Activated T-cell treated with anti-CD3 and anti-CD28 coated beads, Interleukin-2, amount 50 U/mL, for 4 hours (primary cell): ENCODE results near the gene CFAP251. TPM values are rescaled to one million over a fixed set of nuclear protein-coding genes. Genes with fewer than 3 reads are reported as not detected.

Source experiments
- ATAC-seq, 2 donors: fragments of 200-7000 bp; cut with Tn5 transposase; one replicate each; pipeline ENCODE4 v1.10.0; 2021
- DNase-seq: peaks from one replicate; pipeline ENCODE4 v3.0.0-alpha.2; 2020
- H3K27me3 Mint-ChIP-seq: one replicate; pipeline ENCODE4 v1.8.0; 2021; ENCODE audit warnings: low read depth, mixed read lengths
- H3K36me3 Mint-ChIP-seq: one replicate; pipeline ENCODE4 v1.8.0; 2022; ENCODE audit warnings: mixed read lengths; ENCODE audit not compliant: insufficient read depth
- H3K4me1 Mint-ChIP-seq: one replicate; pipeline ENCODE4 v1.8.0; 2021; ENCODE audit warnings: low read depth, mixed read lengths
- H3K4me3 Mint-ChIP-seq: one replicate; pipeline ENCODE4 v1.8.0; 2021; ENCODE audit warnings: mild to moderate bottlenecking, moderate library complexity, mixed read lengths
- H3K9me3 Mint-ChIP-seq: one replicate; pipeline ENCODE4 v1.8.0; 2021; ENCODE audit warnings: mixed read lengths
- total RNA-seq, 3 donors: library from RNA; stranded (reverse); gene quantifications; one replicate each; pipeline ENCODE4 v1.2.1, GENCODE V29; 2021

CFAP251 gene
- total RNA-seq, 3 donors from 2014 or later, result 0.46 to 0.82 (median 0.78) TPM

DNA sequence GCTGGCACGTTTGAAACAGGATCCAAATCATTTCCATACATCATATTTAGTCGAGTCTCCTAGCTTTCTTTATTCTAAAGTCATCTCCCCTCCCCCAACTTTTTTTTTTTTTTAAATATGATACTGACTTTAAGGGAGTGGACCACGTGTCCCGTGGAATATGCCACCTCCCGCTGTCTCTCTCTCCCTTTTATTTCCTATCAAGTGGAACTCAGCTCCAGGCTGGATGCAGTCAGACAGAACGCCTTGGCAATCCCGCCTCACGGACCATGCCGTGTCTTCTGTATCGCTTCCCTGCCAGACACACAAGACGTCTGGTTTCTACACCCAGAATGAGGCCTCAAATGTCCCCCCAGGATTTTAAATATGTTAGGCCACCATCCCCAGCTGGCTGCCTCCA, 124.5 kb downstream of the CFAP251 start:
- H3K36me3 Mint-ChIP-seq, result no peaks in the 10 kb centered on the region
- H3K27me3 Mint-ChIP-seq, result no peaks in the 10 kb centered on the region
- no peaks in the 10 kb centered on the region for H3K9me3 Mint-ChIP-seq
- DNase-seq (no peak), ATAC-seq (no peak)
- H3K4me3 Mint-ChIP-seq, result no peak overlapping the region
- no peaks in the 10 kb centered on the region for H3K4me1 Mint-ChIP-seq

DNA sequence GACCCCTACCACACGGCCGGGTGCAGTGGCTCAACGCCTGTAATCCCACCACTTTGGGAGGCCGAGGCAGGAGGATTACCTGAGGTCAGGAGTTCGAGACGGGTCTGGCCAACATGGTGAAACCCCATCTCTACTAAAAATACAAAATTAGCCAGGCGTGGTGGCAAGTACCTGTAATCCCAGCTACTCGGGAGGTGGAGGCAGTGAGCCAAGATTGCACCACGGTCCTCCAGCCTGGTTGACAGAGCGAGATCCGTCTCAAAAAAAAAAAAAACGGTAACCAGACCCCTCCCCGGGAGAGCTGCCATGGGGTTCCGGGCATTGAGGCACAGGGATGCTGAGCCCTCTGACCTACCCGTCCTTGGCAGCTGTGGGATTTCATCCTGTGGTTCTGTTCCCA, 125.1 kb downstream of the CFAP251 start:
- H3K9me3 Mint-ChIP-seq, result no peaks in the 10 kb centered on the region
- H3K36me3 Mint-ChIP-seq, result no peaks in the 10 kb centered on the region
- no peak for DNase-seq
- H3K4me3 Mint-ChIP-seq, result no peak overlapping the region
- no peak for ATAC-seq
- H3K4me1 Mint-ChIP-seq, result no peaks in the 10 kb centered on the region
- no peaks in the 10 kb centered on the region for H3K27me3 Mint-ChIP-seq

DNA sequence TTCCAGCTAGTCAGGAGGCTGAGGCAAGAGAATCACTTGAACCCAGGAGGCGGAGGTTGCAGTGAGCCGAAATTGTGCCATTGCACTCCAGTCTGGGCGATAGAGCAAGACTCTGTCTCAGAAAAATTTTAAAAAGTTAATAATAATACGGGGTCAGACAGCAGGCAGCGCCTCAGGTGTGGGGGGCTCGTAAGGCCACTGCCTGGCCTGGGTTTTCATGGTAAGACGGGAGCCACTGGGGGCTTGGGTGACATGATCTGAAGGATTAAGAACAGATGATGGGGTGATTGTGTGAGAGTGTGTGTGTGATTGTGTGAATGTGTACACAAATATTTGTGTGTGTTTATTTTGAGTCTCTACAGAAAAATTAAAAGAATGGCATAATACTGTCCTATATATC, 126.9 kb downstream of the CFAP251 start:
- H3K36me3 Mint-ChIP-seq, result no peaks in the 10 kb centered on the region

GRCh38 chr12:122046145-122046544, 127.8 kb downstream of the CFAP251 start:
- DNase-seq (no peak), ATAC-seq (no peak)
- Mint-ChIP-seq H3K4me3 (no peak overlapping the region), H3K4me1 (no peaks in the 10 kb centered on the region), H3K9me3 (no peaks in the 10 kb centered on the region), H3K36me3 (no peaks in the 10 kb centered on the region), H3K27me3 (no peaks in the 10 kb centered on the region)

More for the DNA sequence above, 126.9 kb downstream of the CFAP251 start:
- no peaks in the 10 kb centered on the region for H3K27me3 Mint-ChIP-seq
- H3K9me3 Mint-ChIP-seq, result no peaks in the 10 kb centered on the region
- DNase-seq (no peak), ATAC-seq (no peak)
- no peak overlapping the region for H3K4me3 Mint-ChIP-seq
- no peaks in the 10 kb centered on the region for H3K4me1 Mint-ChIP-seq

DNA sequence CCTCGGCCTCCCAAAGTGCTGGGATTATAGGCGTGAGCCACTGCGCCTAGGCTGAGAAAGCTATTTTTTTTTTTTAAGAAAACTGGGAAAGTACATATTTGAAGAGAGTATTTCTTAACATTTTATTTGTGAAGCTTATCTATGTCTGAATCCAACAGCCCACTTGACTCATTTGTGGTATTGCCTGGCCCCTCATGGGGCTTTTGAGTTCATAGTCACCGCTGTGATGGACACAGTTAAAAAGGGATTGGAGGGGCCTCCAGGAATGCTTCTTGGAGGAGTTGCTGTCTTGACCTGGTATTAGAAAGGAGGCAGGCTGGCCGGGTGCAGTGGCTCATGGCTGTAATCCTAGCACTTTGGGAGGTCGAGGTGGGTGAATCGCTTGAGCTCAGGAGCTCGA, 129.8 kb downstream of the CFAP251 start:
- no peaks in the 10 kb centered on the region for H3K27me3 Mint-ChIP-seq
- ATAC-seq (no peak), DNase-seq (no peak)
- no peaks in the 10 kb centered on the region for H3K4me1 Mint-ChIP-seq
- H3K4me3 Mint-ChIP-seq, result no peak overlapping the region
- H3K9me3 Mint-ChIP-seq, result no peaks in the 10 kb centered on the region
- H3K36me3 Mint-ChIP-seq, result no peaks in the 10 kb centered on the region

DNA sequence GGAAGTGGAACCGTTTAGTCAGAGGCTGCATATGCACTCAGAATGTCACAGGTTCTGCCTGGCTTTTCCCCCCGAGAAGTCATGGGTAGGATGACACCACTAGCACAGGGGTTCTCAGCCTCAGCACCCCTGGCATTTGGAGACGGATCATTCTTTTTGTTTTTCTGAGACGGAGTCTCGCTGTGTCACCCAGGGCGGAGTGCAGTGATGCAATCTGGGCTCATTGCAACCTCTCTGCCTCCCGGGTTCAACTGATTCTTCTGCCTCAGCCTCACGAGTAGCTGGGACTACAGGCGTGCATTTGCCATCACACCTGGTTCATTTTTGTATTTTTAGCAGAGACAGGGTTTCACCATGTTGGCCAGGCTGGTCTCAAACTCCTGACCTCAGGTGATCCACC, 131.4 kb downstream of the CFAP251 start:
- Mint-ChIP-seq H3K36me3 (no peaks in the 10 kb centered on the region), H3K27me3 (no peaks in the 10 kb centered on the region), H3K4me3 (no peak overlapping the region), H3K4me1 (peaks cover 3% of the 10 kb centered on the region), H3K9me3 (no peaks in the 10 kb centered on the region)
- DNase-seq (no peak), ATAC-seq (no peak)

GRCh38 chr12:122050706-122051105, 132.3 kb downstream of the CFAP251 start:
- no peak for ATAC-seq
- no peaks in the 10 kb centered on the region for H3K27me3 Mint-ChIP-seq
- no peaks in the 10 kb centered on the region for H3K9me3 Mint-ChIP-seq
- no peak for DNase-seq
- no peak overlapping the region for H3K4me3 Mint-ChIP-seq
- peaks cover 3% of the 10 kb centered on the region for H3K4me1 Mint-ChIP-seq
- H3K36me3 Mint-ChIP-seq, result no peaks in the 10 kb centered on the region

- no peak for DNase-seq
- H3K4me1 Mint-ChIP-seq, result peaks cover 3% of the 10 kb centered on the region
- H3K36me3 Mint-ChIP-seq, result no peaks in the 10 kb centered on the region
- H3K9me3 Mint-ChIP-seq, result no peaks in the 10 kb centered on the region
- no peak overlapping the region for H3K4me3 Mint-ChIP-seq
- no peaks in the 10 kb centered on the region for H3K27me3 Mint-ChIP-seq
- ATAC-seq, result no peak
These were observed 133.0 kb downstream of the CFAP251 start for GRCh38 chr12:122051231-122051876.

DNA sequence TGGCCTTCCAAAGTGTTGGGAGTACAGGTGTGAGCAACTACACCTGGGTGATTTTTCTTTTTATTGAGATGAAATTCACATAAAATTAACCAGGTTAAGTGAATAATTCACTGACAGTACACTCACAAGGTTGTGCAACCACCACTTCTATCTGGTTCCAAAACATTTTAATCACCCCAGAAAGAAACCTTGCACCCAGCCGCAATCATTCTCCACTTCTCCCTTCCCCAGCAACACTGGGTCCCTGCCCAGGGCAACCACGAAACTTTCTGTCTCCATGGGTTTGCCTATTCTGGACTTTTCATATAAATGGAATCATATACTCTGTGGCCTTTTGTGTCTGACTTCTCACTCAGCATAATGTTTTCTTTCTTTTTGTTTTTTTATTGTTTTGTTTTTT, 133.9 kb downstream of the CFAP251 start:
- Mint-ChIP-seq H3K4me1 (peaks cover 3% of the 10 kb centered on the region), H3K9me3 (no peaks in the 10 kb centered on the region), H3K36me3 (no peaks in the 10 kb centered on the region), H3K27me3 (no peaks in the 10 kb centered on the region), H3K4me3 (no peak overlapping the region)
- DNase-seq (no peak), ATAC-seq (no peak)

Other genes with a start within 250 kb of the CFAP251 start
- 1 to 10 TPM in 2 of 3 donors, under 1 TPM in 1; 0.60 to 1.2 (median 1.2) TPM for gene MORN3, start 248.9 kb upstream of the CFAP251 start, total RNA-seq
- gene TMEM120B, start 205.8 kb upstream of the CFAP251 start, total RNA-seq, result 10 to 100 TPM; 14.2 to 19.1 (median 17.7) TPM
- 10 to 100 TPM; 80.7 to 94.6 (median 85.8) TPM for gene RHOF, start 124.9 kb upstream of the CFAP251 start, total RNA-seq
- 10 to 100 TPM; 30.4 to 32.7 (median 31.7) TPM for gene SETD1B, start 114.6 kb upstream of the CFAP251 start, total RNA-seq
- gene HPD, start 59.7 kb upstream of the CFAP251 start, total RNA-seq, result under 1 TPM; 0.20 to 0.27 (median 0.26) TPM
- gene PSMD9, start 29.8 kb upstream of the CFAP251 start, total RNA-seq, result 100 to 1,000 TPM in 2 of 3 donors, 10 to 100 TPM in 1; 97.7 to 106 (median 103) TPM
- gene BCL7A, start 103.3 kb downstream of the CFAP251 start, total RNA-seq, result 10 to 100 TPM in 1 of 3 donors, 1 to 10 TPM in 2; 8.9 to 10.6 (median 9.0) TPM
- 10 to 100 TPM; 35.9 to 42.3 (median 37.9) TPM for gene MLXIP, start 160.2 kb downstream of the CFAP251 start, total RNA-seq